ENCODE results near the gene EVA1C. TPM values are rescaled to one million over a fixed set of nuclear protein-coding genes. Genes with fewer than 3 reads are reported as not detected.
A peak's percentile ranks its signal among the peaks of the same experiment; 100 is the strongest.

EVA1C gene, protein sequence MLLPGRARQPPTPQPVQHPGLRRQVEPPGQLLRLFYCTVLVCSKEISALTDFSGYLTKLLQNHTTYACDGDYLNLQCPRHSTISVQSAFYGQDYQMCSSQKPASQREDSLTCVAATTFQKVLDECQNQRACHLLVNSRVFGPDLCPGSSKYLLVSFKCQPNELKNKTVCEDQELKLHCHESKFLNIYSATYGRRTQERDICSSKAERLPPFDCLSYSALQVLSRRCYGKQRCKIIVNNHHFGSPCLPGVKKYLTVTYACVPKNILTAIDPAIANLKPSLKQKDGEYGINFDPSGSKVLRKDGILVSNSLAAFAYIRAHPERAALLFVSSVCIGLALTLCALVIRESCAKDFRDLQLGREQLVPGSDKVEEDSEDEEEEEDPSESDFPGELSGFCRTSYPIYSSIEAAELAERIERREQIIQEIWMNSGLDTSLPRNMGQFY
- 0.98 and 1.8 TPM in 2 replicates for total RNA-seq (2021)
- long read RNA-seq, partial matches to known transcripts = 0 of 3 reads
- long read RNA-seq, other reads (novel, unspliced or antisense) = 3 of 3 reads

- H3K27ac ChIP-seq (ENCODE audit: insufficient read length, low read depth, low read length) = no peak within 1 kb of the TSS
- peak within 1 kb of the TSS; percentile 50; the same call in 1 of the 2 replicates for H3K14ac ChIP-seq (ENCODE audit: insufficient read depth, low read length)
- Mint-ChIP-seq H3K27me3 (ENCODE audit: low read depth) (peaks cover 74% of the 10 kb centered on the region), H3K4me3 (peak within 1 kb of the TSS; percentile 70 to 80), H3K4me1 (peaks cover 29 to 34% of the 10 kb centered on the region in 2 experiments), H3K27ac (no peak within 1 kb of the TSS), H3K36me3 (ENCODE audit: insufficient read depth in 1 of 3, low read depth in 3 of 3) (no peaks in the 10 kb centered on the region; a peak in 1 of 7 replicates), H3K9me3 (no peaks in the 10 kb centered on the region)
- no peak within 1 kb of the TSS for H4K5ac ChIP-seq (ENCODE audit: insufficient read length, low read depth, low read length)
- H3K79me2 ChIP-seq (ENCODE audit: insufficient read depth, low read length) = no peaks in the 10 kb centered on the region
- no peak within 1 kb of the TSS for H3K18ac ChIP-seq (ENCODE audit: insufficient read length, low read depth, low read length)
- H3K27me3 ChIP-seq (ENCODE audit: insufficient read depth, low read length) = peaks cover 39% of the 10 kb centered on the region
- no peak within 1 kb of the TSS for H2BK5ac ChIP-seq (ENCODE audit: insufficient read length, low read length)
- H3K4ac ChIP-seq (ENCODE audit: low read depth, low read length) = no peak within 1 kb of the TSS
- H3K23me2 ChIP-seq (ENCODE audit: insufficient read length, low read depth, low read length, poor library complexity, severe bottlenecking) = peaks cover 10% of the 10 kb centered on the region
- no peak within 1 kb of the TSS for H3K56ac ChIP-seq (ENCODE audit: insufficient read length, low read depth, low read length)
- H3K9me3 ChIP-seq (ENCODE audit: control insufficient read depth, low read depth, low read length) = no peaks in the 10 kb centered on the region
- peak within 1 kb of the TSS; percentile 30 for H2BK120ac ChIP-seq (ENCODE audit: low read depth, low read length, poor library complexity, severe bottlenecking)
- H3T11ph ChIP-seq (ENCODE audit: low read length) = no peak within 1 kb of the TSS
- H2BK12ac ChIP-seq (ENCODE audit: insufficient read length, low read depth, low read length) = no peak within 1 kb of the TSS
- no peak within 1 kb of the TSS for H2AFZ ChIP-seq (ENCODE audit: low read length)
- no peaks in the 10 kb centered on the region for H3K4me1 ChIP-seq (ENCODE audit: insufficient read depth, low read length)
- no CpG with 5 or more reads among the region's 104 CpGs for WGBS (ENCODE audit: extremely low coverage, insufficient read length, low lambda C conversion rate)
- H3K23ac ChIP-seq (ENCODE audit: insufficient read length, low read depth, low read length) = no peak within 1 kb of the TSS
- H2BK15ac ChIP-seq (ENCODE audit: low read depth, low read length) = no peak within 1 kb of the TSS
- H3K4me2 ChIP-seq (ENCODE audit: insufficient read depth, insufficient read length, low read length) = peak within 1 kb of the TSS; percentile 37
- DNase-seq = peak; percentile 69
- H2AK5ac ChIP-seq (ENCODE audit: insufficient read length, low read length) = no peak within 1 kb of the TSS
- no peak within 1 kb of the TSS for H4K8ac ChIP-seq (replicated peaks; ENCODE audit: insufficient read length, low read depth, low read length)
- TF ChIP-seq, protein P1, sequence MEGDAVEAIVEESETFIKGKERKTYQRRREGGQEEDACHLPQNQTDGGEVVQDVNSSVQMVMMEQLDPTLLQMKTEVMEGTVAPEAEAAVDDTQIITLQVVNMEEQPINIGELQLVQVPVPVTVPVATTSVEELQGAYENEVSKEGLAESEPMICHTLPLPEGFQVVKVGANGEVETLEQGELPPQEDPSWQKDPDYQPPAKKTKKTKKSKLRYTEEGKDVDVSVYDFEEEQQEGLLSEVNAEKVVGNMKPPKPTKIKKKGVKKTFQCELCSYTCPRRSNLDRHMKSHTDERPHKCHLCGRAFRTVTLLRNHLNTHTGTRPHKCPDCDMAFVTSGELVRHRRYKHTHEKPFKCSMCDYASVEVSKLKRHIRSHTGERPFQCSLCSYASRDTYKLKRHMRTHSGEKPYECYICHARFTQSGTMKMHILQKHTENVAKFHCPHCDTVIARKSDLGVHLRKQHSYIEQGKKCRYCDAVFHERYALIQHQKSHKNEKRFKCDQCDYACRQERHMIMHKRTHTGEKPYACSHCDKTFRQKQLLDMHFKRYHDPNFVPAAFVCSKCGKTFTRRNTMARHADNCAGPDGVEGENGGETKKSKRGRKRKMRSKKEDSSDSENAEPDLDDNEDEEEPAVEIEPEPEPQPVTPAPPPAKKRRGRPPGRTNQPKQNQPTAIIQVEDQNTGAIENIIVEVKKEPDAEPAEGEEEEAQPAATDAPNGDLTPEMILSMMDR (conservative IDR thresholded peaks at IDR 0.05) = peak; percentile 42; the same call in 2 of the 3 replicates
- no peak within 1 kb of the TSS for H2BK20ac ChIP-seq (ENCODE audit: low read depth, low read length, poor library complexity, severe bottlenecking)
- H3K9ac ChIP-seq (ENCODE audit: extremely low read depth, insufficient read length, low read length) = no peak within 1 kb of the TSS
- no peaks in the 10 kb centered on the region for H4K20me1 ChIP-seq (ENCODE audit: control insufficient read depth, insufficient read depth, insufficient read length)
- H3K79me1 ChIP-seq (ENCODE audit: insufficient read depth, low read depth, low read length, poor library complexity, severe bottlenecking) = no peaks in the 10 kb centered on the region
- no peak within 1 kb of the TSS for H4K91ac ChIP-seq (ENCODE audit: insufficient read length, low read depth, low read length)
Measured at GRCh38 chr21:32412162-32413014, at the start of gene EVA1C. TSS of gene EVA1C (plus strand) at chr21:32412706. CDS start at chr21:32412854, 148 bp downstream.
